A673 (cell line): Measurements from ENCODE around the gene SLX4IP.

Experiments used
- CTCF ChIP-seq: fragments of 300-800, 200-600 bp; sonication (generic); conservative IDR thresholded peaks from 2 replicates; pipeline ENCODE4 v1.5.1; 2017; ENCODE audit warnings: low read depth, mild to moderate bottlenecking, antibody characterized with exemption, low read length, moderate library complexity, mixed read lengths
- EZH2 ChIP-seq: fragments of 200-600 bp; sonication (generic); IDR thresholded peaks from 2 replicates; pipeline ENCODE4 v1.6.1; 2017; ENCODE audit warnings: borderline replicate concordance, low read depth, mild to moderate bottlenecking, mixed read lengths, antibody characterized with exemption, low read length; ENCODE audit not compliant: poor library complexity, severe bottlenecking

DNA sequence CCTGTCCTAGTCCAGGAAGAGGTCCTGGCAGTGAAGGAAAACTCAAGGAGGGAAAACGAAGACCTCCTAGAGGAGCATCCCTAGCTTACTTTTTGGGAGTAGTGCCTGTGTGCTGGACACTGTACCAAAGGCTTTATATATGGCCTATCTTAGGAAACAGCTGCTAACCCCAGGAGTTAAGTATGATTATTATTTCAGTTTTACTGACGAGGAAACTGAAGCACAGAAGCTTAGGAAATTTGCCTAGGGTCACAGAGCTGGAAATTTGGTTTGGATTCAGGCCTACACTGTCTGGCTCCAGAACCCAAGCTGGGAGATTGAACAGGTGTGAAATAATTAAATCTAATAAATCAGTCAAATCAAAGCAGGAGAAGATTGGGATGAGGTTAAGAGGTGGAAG lies 78.0 kb downstream of the SLX4IP start:
- TF ChIP-seq CTCF (no peak), EZH2 (no peak)
